DMS53 treated with DMSO at 0.1 percent for 48 hours (cell line): ENCODE measurements around the gene MBTPS2.

Experiments used
- DNase-seq: peaks from one replicate; lab custom pipeline; 2025; ENCODE audit not compliant: unreplicated experiment; lab: John Stamatoyannopoulos, UW

Gene MBTPS2

DNA sequence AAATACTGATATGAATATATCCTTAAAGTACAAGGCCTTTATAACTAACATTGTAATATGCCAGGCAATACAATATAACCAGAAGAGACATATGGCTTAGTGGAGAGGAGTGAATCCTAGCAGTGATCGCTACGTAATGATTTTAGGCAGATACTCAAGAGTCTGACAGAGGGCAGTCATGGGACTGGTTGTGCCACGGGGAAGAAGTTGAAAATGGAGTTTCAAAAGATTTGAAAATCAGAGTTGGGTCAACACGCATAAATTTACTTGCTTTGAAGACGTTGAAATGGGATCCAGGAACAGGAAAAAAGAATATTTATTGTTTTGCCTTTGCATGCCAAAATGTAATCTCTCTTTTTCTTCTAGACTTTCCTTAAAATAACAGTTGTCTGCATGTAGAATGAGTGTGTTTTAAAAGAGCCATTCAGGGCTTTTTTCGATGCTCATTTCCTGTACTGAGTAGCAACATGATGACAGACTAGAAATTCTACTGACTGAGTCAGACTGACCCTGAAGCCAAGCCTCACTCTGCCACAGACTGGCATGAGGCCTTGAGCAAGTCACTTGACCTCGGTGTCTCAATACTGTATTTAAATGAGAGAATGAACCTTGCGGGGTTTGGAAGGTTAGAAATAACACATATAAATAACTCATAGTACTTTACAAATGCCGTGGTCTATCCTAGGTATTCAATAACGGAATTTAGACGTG, 93.0 kb downstream of the MBTPS2 start:
- DNase-seq = no peak

DNA sequence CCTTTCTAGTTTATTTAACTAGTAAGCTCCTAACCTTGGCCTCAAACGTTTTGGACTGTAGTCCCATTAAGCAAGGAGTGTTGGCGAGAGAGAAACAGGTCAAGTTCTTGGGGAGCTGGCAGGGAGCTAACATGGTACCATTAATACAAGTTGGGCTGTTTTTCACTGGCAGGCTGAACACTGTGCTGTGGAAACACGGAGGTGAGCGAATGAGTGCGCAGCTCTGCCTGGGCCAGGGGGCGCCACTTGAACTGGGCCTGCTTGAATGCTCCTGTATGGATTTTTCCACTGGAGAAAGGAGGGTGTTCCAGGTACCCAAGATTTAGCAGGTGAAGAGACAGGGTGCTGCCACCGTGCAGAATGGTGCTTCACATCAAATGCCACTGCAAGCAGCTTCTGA, 93.7 kb downstream of the MBTPS2 start:
- DNase-seq = no peak

DNA sequence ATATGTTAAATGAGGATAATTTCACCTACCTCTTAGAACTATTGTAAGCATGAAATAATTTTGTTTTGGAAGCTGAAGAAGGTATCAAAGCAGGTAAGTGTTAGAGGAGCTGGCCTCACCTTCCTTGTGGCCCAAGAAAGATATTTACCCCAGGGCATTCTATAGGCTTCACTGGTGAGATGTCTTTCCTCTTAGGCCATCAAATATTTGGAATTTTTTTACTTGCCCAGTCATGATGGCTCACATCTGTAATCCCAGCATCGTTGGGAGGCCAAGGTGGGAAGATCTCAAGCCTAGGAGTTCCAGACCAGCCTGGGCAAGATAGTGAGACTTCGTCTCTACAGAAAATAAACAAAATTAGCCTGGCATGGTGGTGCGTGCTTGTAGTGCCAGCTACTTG, 95.0 kb downstream of the MBTPS2 start:
- DNase-seq = no peak
